ENCODE data around the gene CSMD2. TPM values are rescaled to one million over a fixed set of nuclear protein-coding genes. Genes with fewer than 3 reads are reported as not detected.

CSMD2 gene
- total RNA-seq, 1 donor from 2014 or later, result 0.75 TPM

DNA sequence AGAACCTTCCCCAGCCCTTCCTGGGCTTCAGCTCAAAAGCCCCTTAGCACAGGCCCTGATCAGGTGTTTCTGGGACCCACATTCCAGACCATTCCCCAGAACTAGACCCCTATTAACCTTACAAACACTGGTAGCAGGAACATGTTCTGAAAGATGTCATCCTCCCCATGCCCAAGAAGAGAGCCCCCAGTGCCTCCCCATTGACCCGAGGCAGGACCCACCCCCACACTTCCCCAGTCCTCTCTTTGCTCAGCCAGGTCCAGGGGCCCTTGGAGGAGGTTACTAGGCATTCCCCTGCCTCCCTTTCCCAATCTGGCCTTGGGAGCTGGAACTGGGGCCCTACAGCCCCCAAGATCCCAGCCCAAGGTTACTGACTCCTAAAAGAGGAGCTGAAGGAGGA lies 340.1 kb downstream of the CSMD2 start:
- Histone ChIP-seq H3K27me3 (ENCODE audit: control insufficient read depth, insufficient read depth, low read length) (no peaks in the 10 kb centered on the region), H3K36me3 (ENCODE audit: control insufficient read depth, insufficient read depth, low read length) (no peaks in the 10 kb centered on the region), H3K4me3 (ENCODE audit: low read depth, low read length) (no peak overlapping the region)
- TF ChIP-seq, protein P1, sequence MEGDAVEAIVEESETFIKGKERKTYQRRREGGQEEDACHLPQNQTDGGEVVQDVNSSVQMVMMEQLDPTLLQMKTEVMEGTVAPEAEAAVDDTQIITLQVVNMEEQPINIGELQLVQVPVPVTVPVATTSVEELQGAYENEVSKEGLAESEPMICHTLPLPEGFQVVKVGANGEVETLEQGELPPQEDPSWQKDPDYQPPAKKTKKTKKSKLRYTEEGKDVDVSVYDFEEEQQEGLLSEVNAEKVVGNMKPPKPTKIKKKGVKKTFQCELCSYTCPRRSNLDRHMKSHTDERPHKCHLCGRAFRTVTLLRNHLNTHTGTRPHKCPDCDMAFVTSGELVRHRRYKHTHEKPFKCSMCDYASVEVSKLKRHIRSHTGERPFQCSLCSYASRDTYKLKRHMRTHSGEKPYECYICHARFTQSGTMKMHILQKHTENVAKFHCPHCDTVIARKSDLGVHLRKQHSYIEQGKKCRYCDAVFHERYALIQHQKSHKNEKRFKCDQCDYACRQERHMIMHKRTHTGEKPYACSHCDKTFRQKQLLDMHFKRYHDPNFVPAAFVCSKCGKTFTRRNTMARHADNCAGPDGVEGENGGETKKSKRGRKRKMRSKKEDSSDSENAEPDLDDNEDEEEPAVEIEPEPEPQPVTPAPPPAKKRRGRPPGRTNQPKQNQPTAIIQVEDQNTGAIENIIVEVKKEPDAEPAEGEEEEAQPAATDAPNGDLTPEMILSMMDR (IDR thresholded peaks at IDR 0.05; ENCODE audit: insufficient read depth, low read length, poor library complexity, severe bottlenecking), result no peak
- DNase-seq (ENCODE audit: low read depth), result no peak

DNA sequence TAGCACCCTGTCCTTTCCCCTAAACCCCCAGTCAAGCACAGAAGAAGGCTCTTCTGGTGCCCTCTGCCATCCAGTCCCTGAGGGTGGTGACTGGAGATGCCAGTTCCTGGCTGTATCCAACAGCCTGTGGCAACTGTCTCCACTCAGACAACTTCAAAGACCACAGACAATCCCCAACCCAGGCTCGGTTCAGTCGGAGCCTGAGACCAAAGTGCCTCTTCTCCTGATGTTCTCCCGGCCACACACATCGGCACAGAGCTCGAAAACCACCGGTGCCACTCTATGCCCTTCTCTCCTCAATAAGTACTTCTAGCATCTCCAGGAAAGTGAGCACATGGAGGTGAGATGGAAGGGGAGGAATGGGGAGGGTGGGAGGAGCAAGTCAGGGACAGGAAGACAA lies 340.7 kb downstream of the CSMD2 start:
- no peaks in the 10 kb centered on the region for H3K27me3 ChIP-seq (ENCODE audit: control insufficient read depth, insufficient read depth, low read length)
- TF ChIP-seq, protein P1 (IDR thresholded peaks at IDR 0.05; ENCODE audit: insufficient read depth, low read length, poor library complexity, severe bottlenecking), result no peak
- no peak for DNase-seq (ENCODE audit: low read depth)
- no peaks in the 10 kb centered on the region for H3K36me3 ChIP-seq (ENCODE audit: control insufficient read depth, insufficient read depth, low read length)
- H3K4me3 ChIP-seq (ENCODE audit: low read depth, low read length), result no peak overlapping the region

DNA sequence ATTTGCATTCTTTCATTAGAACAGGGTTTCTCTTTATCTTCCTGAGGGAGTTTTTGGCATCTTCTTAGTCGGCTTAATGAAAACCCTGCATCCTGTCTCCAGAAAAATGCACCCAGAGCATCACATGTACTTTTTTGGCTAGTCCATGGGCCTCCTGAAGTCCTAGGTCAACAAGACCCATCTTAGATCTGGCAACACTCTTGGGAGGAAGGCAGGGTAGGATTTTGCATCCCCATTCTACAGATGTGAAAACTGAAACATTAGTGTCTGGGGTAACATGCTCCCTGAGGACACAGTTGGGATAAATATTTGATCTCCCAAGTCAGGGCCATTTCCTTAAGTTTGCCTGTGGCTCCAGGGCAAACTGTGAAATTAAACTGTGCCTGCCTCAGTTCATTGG lies 341.2 kb downstream of the CSMD2 start:
- TF ChIP-seq, protein P1 (IDR thresholded peaks at IDR 0.05; ENCODE audit: insufficient read depth, low read length, poor library complexity, severe bottlenecking), result no peak
- DNase-seq (ENCODE audit: low read depth), result no peak
- Histone ChIP-seq H3K27me3 (ENCODE audit: control insufficient read depth, insufficient read depth, low read length) (no peaks in the 10 kb centered on the region), H3K36me3 (ENCODE audit: control insufficient read depth, insufficient read depth, low read length) (no peaks in the 10 kb centered on the region), H3K4me3 (ENCODE audit: low read depth, low read length) (no peak overlapping the region)

- no peaks in the 10 kb centered on the region for H3K36me3 ChIP-seq (ENCODE audit: control insufficient read depth, insufficient read depth, low read length)
- H3K4me3 ChIP-seq (ENCODE audit: low read depth, low read length), result no peak overlapping the region
- TF ChIP-seq, protein P1 (IDR thresholded peaks at IDR 0.05; ENCODE audit: insufficient read depth, low read length, poor library complexity, severe bottlenecking), result no peak
- DNase-seq (ENCODE audit: low read depth), result no peak
- H3K27me3 ChIP-seq (ENCODE audit: control insufficient read depth, insufficient read depth, low read length), result no peaks in the 10 kb centered on the region
Observed at GRCh38 chr1:33823401-33823800, 341.6 kb downstream of the CSMD2 start.

DNA sequence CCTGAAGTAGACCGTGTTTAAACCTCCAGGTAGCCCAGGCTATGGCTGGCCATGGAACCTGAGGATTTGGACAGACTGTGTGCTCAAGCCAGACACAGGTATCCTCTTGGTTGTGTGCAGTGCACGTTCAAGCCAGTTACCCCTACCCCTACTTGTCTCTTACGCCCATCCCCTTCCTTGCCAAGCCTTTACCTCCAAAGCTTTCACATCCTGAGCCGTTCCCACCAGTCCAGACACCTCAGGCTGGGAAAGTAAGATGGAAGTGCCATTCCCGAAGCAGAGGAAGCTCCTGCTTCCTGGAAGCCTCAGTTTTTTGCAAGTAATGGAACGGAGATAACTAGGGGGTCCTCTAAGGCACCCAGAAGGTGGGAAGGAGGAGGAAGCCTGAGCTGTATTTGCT lies 342.6 kb downstream of the CSMD2 start:
- Histone ChIP-seq H3K4me3 (ENCODE audit: low read depth, low read length) (no peak overlapping the region), H3K36me3 (ENCODE audit: control insufficient read depth, insufficient read depth, low read length) (no peaks in the 10 kb centered on the region), H3K27me3 (ENCODE audit: control insufficient read depth, insufficient read depth, low read length) (no peaks in the 10 kb centered on the region)
- no peak for DNase-seq (ENCODE audit: low read depth)
- TF ChIP-seq, protein P1 (IDR thresholded peaks at IDR 0.05; ENCODE audit: insufficient read depth, low read length, poor library complexity, severe bottlenecking), result no peak

GRCh38 chr1:33821291-33821690 lies 343.7 kb downstream of the CSMD2 start:
- TF ChIP-seq, protein P1 (IDR thresholded peaks at IDR 0.05; ENCODE audit: insufficient read depth, low read length, poor library complexity, severe bottlenecking), result no peak
- no peaks in the 10 kb centered on the region for H3K36me3 ChIP-seq (ENCODE audit: control insufficient read depth, insufficient read depth, low read length)

More at GRCh38 chr1:33821291-33821690, 343.7 kb downstream of the CSMD2 start:
- DNase-seq (ENCODE audit: low read depth), result no peak
- H3K4me3 ChIP-seq (ENCODE audit: low read depth, low read length), result no peak overlapping the region
- no peaks in the 10 kb centered on the region for H3K27me3 ChIP-seq (ENCODE audit: control insufficient read depth, insufficient read depth, low read length)
